ENCODE data around the gene OR2A1. TPM values are rescaled to one million over a fixed set of nuclear protein-coding genes. Genes with fewer than 3 reads are reported as not detected.
"Not testable (repeated sequence)": the region's sequence is repeated elsewhere in the genome, so short reads cannot be mapped to it uniquely, and the experiment has no call there.

Gene OR2A1
- total RNA-seq, 1 experiment from 2014 or later = not detected

GRCh38 chr7:144305156-144305555, 7.1 kb upstream of the OR2A1 start:
- not testable (repeated sequence) for H3K27ac ChIP-seq; H3K27me3 ChIP-seq; H3K9me3 ChIP-seq (replicated peaks); H3K36me3 ChIP-seq; H3K4me1 ChIP-seq; DNase-seq; H3K4me3 ChIP-seq

DNA sequence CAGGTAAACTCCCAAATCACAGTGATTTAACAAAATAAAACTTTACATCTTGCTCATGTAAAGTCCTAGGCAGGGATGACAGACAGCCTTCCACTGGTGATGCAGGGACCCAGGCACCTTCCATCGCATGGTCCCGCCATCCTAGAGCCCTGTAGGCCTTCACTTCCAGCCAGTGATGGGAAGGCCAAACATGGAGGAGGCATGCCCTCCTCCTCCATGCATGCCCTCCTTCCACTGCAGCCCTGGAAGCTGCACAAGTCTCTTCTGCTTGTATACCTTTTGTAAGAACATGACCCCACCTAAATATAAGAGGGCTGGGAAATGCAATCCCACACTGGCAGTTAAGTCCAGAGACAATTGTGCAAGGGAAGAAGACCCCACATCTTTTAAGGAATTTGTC, 2.5 kb upstream of the OR2A1 start:
- H3K4me3 ChIP-seq; DNase-seq; H3K36me3 ChIP-seq; H3K27ac ChIP-seq; H3K4me1 ChIP-seq; H3K9me3 ChIP-seq (replicated peaks); H3K27me3 ChIP-seq: not testable (repeated sequence)

DNA sequence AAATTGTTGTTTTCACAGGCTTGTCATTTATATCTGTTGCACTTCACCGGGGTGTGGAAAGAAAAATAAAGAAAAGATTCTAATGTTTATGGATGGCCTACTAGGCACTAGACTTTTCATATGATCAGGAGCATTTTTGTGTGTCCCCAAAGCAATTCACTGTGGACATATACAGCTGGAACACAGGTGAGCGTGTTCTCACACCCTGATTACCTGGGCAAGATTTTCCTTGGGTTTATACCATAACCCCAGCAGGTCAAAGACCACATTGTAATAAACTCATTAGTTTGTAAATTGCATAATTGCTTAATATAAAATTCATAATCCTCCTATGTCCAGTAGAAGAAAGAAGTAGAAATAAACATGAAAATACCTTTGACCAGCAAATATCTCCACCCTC, 1.0 kb upstream of the OR2A1 start:
- not testable (repeated sequence) for H3K9me3 ChIP-seq (replicated peaks); H3K27ac ChIP-seq; H3K4me3 ChIP-seq; DNase-seq; H3K4me1 ChIP-seq; H3K27me3 ChIP-seq; H3K36me3 ChIP-seq

DNA sequence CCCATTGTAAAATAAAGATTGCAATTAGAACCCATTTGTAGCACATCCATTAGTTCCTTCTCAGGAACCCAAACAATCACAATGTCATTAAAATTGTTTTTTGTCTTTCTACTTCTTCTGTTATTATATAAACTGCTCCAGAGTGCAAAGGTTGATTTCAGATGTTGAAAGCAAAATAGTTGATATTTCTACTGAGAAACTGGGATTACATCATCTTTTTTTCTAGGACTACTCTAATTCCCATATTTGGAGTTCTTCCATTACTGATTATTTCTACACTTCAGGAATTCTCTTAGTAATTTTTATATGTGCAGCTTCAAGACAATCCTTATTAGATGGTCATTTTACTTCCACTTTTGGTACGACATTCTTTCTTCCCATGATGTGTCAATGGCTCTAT, 5.3 kb downstream of the OR2A1 start:
- H3K4me3 ChIP-seq, H3K4me1 ChIP-seq, DNase-seq: not testable (repeated sequence)

GRCh38 chr7:144319547-144319946, 7.3 kb downstream of the OR2A1 start:
- H3K4me3 ChIP-seq; H3K27ac ChIP-seq; DNase-seq; H3K27me3 ChIP-seq; H3K9me3 ChIP-seq (replicated peaks); H3K4me1 ChIP-seq; H3K36me3 ChIP-seq: not testable (repeated sequence)

More for the DNA sequence above, 5.3 kb downstream of the OR2A1 start:
- not testable (repeated sequence) for H3K36me3 ChIP-seq; H3K9me3 ChIP-seq (replicated peaks); H3K27me3 ChIP-seq; H3K27ac ChIP-seq

DNA sequence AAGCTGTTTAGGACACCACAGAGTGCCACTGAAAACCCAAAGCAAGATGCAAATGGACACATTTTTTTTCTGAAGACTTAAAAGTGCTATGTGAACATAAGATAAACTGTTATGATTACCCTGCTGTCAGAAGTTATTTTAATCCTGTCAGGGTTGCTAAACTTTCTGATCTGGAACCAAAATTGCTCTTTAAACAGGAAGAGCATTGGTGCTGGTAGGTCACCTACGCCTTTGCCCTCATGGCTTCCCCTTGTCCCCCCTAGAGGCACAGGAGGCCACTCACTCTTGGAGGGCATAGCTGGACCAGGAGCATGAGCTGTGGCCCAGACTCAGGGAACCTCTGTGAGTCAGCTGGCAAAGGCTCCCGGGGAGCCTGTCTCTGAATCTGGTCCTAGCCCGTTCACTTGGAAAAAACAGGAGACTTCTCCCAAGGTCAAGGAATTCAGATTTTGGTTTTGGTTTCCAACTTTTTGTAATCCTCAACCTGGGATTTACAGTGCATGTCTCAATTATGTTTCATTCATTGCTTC, 9.5 kb downstream of the OR2A1 start:
- not testable (repeated sequence) for H3K36me3 ChIP-seq; H3K4me1 ChIP-seq; H3K27me3 ChIP-seq; H3K27ac ChIP-seq; H3K4me3 ChIP-seq; H3K9me3 ChIP-seq (replicated peaks); DNase-seq

GRCh38 chr7:144323359-144323758, 11.1 kb downstream of the OR2A1 start:
- H3K9me3 ChIP-seq (replicated peaks); H3K27ac ChIP-seq; H3K4me1 ChIP-seq; H3K27me3 ChIP-seq; H3K4me3 ChIP-seq; DNase-seq; H3K36me3 ChIP-seq: not testable (repeated sequence)

- not testable (repeated sequence) for H3K27ac ChIP-seq; H3K27me3 ChIP-seq; DNase-seq; H3K36me3 ChIP-seq; H3K9me3 ChIP-seq (replicated peaks); H3K4me1 ChIP-seq; H3K4me3 ChIP-seq
Measured at GRCh38 chr7:144325868-144326267, 13.6 kb downstream of the OR2A1 start.

GRCh38 chr7:144330044-144330443, 17.8 kb downstream of the OR2A1 start:
- H3K9me3 ChIP-seq (replicated peaks); H3K4me3 ChIP-seq; H3K27ac ChIP-seq; H3K4me1 ChIP-seq; H3K27me3 ChIP-seq; H3K36me3 ChIP-seq; DNase-seq: not testable (repeated sequence)

- H3K4me3 ChIP-seq; H3K36me3 ChIP-seq; H3K27ac ChIP-seq; H3K27me3 ChIP-seq; H3K4me1 ChIP-seq; DNase-seq; H3K9me3 ChIP-seq (replicated peaks): not testable (repeated sequence)
Measured at GRCh38 chr7:144331221-144331995, 19.2 kb downstream of the OR2A1 start.

- not testable (repeated sequence) for H3K9me3 ChIP-seq (replicated peaks); H3K4me3 ChIP-seq; H3K27me3 ChIP-seq; DNase-seq; H3K36me3 ChIP-seq; H3K27ac ChIP-seq; H3K4me1 ChIP-seq
Measured at GRCh38 chr7:144331996-144332288, 19.7 kb downstream of the OR2A1 start.

GRCh38 chr7:144348625-144349024, 36.4 kb downstream of the OR2A1 start:
- not testable (repeated sequence) for DNase-seq

DNA sequence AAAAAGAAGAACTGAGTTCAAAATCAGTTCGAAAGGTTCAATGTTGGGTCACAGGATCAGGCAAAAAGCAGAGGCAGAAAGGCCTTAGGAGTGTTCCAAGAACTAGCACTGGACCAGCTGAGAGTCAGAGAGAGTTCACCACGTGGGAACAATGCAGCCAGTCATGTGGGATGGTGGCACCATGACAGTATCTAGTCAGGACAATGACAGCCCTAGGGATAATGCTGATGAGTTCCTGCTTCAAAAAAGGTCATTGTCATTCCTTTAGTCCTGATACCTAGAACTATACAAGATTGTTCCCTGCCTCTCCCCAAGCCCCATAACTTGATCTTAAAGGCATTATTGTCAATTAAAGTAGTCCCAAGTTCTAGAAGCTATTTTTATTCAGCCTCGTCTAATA, 39.4 kb downstream of the OR2A1 start:
- not testable (repeated sequence) for H3K9me3 ChIP-seq (replicated peaks); DNase-seq; H3K36me3 ChIP-seq; H3K27me3 ChIP-seq; H3K27ac ChIP-seq; H3K4me3 ChIP-seq; H3K4me1 ChIP-seq

More at GRCh38 chr7:144348625-144349024, 36.4 kb downstream of the OR2A1 start:
- H3K4me1 ChIP-seq; H3K36me3 ChIP-seq; H3K27ac ChIP-seq; H3K9me3 ChIP-seq (replicated peaks); H3K27me3 ChIP-seq; H3K4me3 ChIP-seq: not testable (repeated sequence)

DNA sequence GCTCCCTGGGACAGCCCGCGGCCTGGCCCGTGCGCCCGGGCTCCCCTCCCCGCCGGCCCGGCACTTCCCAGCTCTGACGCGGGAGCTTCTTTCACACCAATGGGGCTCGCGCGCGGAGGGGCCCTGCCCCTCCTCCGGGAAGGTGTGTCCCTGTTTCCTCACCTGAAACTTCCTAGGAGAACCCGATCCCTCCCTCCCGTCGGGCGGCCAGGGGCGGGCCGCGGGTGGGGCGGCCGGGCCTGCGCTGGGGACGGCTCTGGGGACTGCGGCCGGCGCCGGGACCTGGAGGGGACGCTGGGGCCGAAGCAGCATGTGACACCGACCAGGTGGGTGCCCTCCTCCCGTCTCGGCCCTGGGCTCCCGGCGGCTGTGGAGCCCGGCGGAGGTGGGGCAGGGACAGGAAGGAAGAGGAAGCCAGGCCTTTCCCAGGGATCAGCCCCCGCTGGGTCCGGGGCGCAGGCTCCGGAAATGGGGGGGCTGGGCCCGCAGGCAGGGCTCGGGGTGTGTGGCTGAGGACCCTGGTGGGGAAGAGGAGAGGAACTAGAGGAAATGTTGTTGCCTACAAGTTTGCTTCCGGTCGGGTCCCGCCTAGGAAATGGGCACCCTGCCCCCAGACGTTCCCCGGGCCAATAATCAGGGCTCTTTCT, 43.1 kb downstream of the OR2A1 start, which contains the start of gene ARHGEF5:
TSS of gene ARHGEF5 (plus strand) at position 227 of the 647 bp plus-strand sequence. CDS start 7,268 bp downstream, outside the sequence.
- not testable (repeated sequence) for DNase-seq; H3K27ac ChIP-seq; H3K27me3 ChIP-seq; H3K36me3 ChIP-seq; H3K4me3 ChIP-seq; H3K4me1 ChIP-seq; H3K9me3 ChIP-seq (replicated peaks)

DNA sequence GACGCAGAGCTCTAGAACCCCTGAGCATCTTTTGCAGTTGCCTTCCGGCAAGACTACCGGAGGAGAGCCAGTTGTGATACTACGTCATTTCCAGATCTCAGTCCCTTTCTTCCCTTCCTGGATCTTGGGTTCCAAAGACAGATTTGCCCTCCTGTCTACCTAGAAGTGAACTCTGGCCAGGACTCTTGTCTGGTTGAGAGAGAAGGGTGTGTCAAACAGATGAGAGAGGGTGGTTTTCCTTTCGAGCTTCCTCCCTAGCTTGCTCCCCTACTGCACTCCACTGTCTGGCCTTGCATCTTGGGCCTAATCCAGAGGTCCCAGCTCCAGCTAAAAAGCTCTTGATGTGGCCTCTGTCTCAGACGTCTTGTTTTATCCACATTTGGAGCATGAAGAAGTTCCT, 44.0 kb downstream of the OR2A1 start:
- DNase-seq; H3K27ac ChIP-seq; H3K9me3 ChIP-seq (replicated peaks); H3K36me3 ChIP-seq; H3K4me3 ChIP-seq; H3K27me3 ChIP-seq; H3K4me1 ChIP-seq: not testable (repeated sequence)

GRCh38 chr7:144356860-144357259, 44.6 kb downstream of the OR2A1 start:
- H3K9me3 ChIP-seq (replicated peaks); H3K27me3 ChIP-seq; H3K4me3 ChIP-seq; DNase-seq; H3K4me1 ChIP-seq; H3K36me3 ChIP-seq; H3K27ac ChIP-seq: not testable (repeated sequence)

Data from SJCRH30 (cell line).